Ishikawa (cell line): ENCODE data around the gene NHS.

Source experiments
- CEBPB ChIP-seq: IDR thresholded peaks from 2 replicates; pipeline ENCODE4 v1.6.1; 2012
- EP300 ChIP-seq: IDR thresholded peaks from 2 replicates; pipeline ENCODE4 v1.6.1; 2012; ENCODE audit warnings: borderline replicate concordance
- TAF1 ChIP-seq: IDR thresholded peaks from 2 replicates; pipeline ENCODE4 v1.6.1; 2012; ENCODE audit warnings: low read depth, mild to moderate bottlenecking
- TCF12 ChIP-seq: IDR thresholded peaks from 2 replicates; pipeline ENCODE4 v1.6.1; 2012; ENCODE audit warnings: low read depth
- TF ChIP-seq, protein P1 (sequence below): IDR thresholded peaks from 2 replicates; pipeline ENCODE4 v1.6.1; 2012; ENCODE audit warnings: low read depth, mild to moderate bottlenecking
- TF ChIP-seq, protein P2 (sequence below): IDR thresholded peaks from 2 replicates; pipeline ENCODE4 v1.6.1; 2012

DNA sequence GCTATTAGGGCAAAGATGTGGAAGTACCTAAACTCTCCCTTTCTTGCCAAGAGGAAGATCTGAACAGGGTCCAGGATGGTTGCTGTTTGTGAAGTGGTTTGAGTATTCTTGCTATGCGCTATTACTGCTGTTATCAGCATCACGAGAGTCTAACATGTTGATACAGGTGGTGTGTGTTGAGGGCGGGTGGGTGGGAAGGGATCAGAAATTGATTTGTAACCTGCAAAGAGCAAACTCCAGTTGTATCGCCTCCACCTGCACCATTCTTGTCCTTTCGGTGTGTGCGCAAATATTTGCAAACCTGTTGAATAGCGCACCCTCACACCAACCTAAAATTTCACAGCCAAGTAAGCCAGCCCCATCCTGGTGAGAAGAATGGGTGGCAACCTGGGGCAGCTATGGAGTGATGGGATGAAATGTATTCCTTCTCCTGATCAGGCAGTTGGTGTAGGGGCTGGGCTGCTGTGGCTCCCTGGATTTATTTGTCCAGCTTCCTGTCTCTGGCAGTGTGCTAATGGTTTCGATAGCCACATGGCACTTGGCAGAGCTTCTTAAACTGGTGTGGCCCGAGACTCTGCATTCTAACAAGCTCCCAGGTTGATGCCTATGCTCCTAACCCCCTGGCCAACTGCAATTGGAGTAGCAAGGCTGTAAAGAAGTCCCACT is 259.7 kb downstream of the NHS start:
- TF ChIP-seq EP300 (no peak), TCF12 (no peak), TAF1 (no peak), CEBPB (no peak)
- TF ChIP-seq, protein P1, sequence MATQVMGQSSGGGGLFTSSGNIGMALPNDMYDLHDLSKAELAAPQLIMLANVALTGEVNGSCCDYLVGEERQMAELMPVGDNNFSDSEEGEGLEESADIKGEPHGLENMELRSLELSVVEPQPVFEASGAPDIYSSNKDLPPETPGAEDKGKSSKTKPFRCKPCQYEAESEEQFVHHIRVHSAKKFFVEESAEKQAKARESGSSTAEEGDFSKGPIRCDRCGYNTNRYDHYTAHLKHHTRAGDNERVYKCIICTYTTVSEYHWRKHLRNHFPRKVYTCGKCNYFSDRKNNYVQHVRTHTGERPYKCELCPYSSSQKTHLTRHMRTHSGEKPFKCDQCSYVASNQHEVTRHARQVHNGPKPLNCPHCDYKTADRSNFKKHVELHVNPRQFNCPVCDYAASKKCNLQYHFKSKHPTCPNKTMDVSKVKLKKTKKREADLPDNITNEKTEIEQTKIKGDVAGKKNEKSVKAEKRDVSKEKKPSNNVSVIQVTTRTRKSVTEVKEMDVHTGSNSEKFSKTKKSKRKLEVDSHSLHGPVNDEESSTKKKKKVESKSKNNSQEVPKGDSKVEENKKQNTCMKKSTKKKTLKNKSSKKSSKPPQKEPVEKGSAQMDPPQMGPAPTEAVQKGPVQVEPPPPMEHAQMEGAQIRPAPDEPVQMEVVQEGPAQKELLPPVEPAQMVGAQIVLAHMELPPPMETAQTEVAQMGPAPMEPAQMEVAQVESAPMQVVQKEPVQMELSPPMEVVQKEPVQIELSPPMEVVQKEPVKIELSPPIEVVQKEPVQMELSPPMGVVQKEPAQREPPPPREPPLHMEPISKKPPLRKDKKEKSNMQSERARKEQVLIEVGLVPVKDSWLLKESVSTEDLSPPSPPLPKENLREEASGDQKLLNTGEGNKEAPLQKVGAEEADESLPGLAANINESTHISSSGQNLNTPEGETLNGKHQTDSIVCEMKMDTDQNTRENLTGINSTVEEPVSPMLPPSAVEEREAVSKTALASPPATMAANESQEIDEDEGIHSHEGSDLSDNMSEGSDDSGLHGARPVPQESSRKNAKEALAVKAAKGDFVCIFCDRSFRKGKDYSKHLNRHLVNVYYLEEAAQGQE = no peak
- TF ChIP-seq, protein P2, sequence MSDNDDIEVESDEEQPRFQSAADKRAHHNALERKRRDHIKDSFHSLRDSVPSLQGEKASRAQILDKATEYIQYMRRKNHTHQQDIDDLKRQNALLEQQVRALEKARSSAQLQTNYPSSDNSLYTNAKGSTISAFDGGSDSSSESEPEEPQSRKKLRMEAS = no peak
